Measurements from ENCODE around the gene KIAA0930.

The KIAA0930 gene

DNA sequence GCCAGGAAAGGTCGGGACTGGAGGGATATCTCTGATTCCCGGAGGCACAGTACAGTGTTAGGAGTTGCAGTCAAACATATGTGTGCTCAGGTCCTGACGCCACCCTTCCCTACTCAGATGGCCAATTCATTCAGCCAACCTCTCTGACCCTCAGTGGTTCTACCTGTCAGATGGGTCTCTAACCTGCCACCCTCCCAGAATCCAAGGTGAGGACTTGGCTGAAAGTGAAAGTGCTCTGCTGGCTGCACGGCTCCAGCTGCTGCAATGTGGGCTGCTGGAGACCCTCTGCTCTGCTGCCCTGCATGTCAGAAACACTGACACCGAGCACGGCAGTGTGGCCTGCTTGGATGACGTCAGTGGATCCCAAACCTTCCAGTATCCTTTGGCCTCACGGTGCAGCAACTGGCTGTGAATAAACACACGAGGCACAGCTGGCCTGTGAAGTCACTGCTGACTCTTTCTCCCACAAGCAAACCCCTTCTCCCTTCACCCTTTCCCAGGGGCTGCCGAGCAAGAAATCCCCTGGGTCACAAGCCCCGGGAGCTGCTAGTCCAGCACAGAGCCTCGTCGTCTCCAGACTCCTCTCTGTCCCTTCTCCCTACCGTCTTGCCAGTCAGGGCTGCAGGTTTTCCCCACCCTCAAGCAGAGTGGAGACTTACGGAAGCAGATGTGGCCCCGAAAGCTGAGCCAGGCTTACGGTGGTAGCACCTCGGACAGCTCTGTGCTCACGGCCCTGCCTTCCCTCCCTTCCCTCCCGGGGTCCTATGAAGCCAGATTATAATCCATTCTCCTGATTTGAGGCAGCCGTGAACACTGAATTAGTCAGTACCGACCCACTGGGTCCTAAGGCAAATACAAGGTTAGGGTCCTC lies 24.3 kb downstream of the KIAA0930 start:
- DNase-seq (ENCODE audit: low read depth): no peak

DNA sequence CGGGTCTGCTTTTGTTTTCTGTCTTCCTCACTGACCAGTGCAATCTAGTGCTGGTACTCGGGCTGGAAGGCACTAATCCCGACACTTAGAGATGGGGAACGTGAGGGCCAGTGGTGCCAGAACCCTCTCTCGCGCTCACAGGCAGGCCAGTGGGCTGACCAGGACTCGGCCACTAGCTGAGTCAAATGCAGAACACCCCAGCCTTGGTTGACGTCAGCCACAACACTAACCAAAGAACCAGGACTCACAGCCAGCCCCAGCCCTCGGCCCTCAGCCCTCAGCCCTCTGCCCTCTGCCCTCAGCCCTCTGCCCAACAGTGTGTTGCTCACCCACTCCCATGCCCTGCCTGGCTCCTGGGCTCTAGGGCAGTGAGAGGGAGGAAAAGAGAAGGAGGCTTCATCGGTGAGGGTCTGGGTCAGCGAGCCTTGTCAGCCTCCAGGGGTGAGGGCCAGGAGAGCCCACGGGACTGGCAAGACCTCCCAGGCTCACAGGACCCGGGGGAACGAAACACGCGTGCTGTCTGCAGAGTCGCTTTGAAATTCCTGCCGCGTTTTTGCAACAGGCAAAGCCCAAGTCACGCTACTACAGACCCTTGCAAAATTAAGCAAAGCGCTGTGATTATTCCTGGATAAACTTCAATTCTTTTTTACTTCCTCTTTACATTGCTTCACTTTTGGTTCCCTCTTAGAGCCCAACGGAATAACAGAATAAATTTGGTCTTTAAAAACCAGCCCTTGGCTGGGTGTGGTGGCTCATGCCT lies 27.5 kb downstream of the KIAA0930 start:
- DNase-seq (ENCODE audit: low read depth): no peak

DNA sequence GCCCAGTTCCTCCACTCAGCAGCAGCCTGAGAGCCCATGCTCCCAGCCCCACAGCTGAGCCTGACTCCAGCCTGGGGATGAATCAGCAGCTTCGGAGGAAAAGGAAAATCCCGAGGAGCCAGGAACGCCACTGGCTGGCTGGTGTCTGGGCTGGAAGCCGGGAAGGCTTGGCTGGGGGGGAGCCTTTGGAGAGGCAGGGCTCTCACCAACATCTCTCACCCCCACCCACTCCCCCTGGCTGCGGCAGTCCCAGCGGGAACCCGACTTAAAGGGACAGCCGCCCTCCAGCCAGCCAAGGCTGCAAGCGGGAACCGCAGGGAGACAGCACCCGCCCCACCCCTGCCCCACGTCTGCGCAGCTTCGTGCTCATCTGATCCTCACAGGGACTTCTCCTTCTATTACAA lies 28.4 kb downstream of the KIAA0930 start:
- DNase-seq (ENCODE audit: low read depth): no peak

DNA sequence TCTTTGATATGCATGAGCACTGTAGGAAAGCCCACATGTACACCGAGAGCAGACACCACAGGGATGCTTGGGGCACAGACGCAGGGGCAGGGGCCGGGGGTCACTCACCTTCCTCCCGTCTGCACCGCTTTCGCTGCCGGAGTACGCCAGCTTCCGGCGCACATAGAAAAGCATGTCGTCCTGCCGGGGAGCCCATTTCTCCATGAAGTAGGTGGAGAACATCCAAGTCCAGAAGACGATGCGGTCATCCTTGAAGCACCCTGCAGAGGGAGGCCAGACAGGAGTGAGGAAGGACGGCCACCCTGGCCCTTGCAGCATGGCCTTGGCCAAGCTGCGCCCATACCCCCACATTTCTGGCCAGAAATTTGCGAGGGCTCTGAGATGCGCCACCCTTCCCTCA lies 28.8 kb downstream of the KIAA0930 start:
- DNase-seq (ENCODE audit: low read depth): no peak

DNA sequence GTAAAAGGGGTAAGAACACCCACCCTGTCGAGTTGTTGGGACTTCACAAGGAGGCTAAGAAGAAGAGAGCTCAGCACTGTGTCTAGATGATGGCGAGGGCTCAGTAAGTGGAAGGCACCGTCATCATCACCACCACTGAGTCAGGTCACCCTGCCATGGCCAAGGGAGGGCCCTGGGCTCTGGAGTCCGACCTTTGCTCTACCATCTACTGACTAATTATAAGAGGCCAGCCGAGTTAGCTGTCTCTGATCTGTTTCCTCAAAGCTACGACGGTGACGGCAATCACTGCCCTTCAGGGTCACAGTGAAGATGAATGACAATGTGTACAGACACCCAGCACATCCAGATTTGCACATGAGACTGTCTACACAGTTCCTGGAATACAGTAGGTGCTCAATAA lies 29.3 kb downstream of the KIAA0930 start:
- DNase-seq (ENCODE audit: low read depth): no peak

DNA sequence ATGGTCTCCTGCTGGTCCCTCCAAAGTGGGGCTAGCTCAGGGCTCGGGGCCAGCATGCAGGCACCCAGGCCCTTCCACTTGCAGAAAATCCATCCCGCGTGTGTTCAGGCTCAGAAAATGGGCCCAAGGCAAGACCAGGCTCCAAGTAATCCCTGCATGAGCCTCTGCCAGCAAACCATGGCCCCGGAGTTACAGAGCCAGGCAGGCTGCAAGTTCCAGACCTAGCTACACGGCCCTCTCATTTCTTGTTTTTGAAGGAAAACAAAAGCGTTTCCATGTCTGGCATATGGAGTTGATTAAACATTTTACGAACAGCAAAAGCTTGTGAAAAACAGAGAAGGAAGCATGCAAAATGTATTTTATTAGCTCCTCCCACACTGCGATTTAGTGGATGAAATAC lies 29.7 kb downstream of the KIAA0930 start:
- DNase-seq (ENCODE audit: low read depth): no peak

DNA sequence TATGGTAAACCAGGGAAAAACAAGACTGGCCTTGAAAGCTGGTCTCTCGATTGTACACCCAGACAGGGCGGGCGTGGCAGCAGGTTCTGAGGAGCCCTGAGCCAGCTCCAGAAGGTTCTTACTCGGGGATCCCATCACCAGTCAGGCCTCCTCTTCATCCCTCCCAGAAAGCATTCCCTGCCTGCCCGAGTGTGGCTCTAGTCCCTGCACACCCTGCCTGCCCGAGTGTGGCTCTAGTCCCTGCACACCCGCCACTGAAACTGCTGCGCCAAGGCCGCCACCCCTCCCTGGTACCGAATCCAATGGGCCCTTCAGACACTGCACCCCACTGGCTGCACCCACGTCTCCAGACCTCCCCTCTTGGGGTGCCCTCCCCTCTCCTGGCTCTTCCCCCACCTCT lies 30.1 kb downstream of the KIAA0930 start:
- DNase-seq (ENCODE audit: low read depth): no peak

DNA sequence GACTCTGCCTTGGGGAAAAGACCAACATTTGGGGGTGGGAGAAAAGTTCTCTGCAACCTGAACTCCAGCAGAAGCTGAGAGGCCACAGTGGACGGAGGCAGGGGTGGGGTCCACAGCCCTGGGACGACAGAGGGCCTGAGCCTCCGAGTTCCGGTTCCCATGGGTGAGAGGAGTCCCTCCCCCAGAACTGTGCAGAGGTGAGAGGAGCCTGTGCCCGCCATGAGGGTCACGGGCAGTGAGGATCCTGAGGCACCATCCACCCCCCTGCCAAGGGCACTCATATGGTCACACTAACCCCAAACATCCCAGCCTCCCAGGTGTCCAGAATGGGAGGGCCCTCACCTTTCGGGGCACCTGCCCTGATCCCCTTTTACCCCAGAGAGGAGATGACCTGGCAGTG lies 30.5 kb downstream of the KIAA0930 start:
- no peak for DNase-seq (ENCODE audit: low read depth)

DNA sequence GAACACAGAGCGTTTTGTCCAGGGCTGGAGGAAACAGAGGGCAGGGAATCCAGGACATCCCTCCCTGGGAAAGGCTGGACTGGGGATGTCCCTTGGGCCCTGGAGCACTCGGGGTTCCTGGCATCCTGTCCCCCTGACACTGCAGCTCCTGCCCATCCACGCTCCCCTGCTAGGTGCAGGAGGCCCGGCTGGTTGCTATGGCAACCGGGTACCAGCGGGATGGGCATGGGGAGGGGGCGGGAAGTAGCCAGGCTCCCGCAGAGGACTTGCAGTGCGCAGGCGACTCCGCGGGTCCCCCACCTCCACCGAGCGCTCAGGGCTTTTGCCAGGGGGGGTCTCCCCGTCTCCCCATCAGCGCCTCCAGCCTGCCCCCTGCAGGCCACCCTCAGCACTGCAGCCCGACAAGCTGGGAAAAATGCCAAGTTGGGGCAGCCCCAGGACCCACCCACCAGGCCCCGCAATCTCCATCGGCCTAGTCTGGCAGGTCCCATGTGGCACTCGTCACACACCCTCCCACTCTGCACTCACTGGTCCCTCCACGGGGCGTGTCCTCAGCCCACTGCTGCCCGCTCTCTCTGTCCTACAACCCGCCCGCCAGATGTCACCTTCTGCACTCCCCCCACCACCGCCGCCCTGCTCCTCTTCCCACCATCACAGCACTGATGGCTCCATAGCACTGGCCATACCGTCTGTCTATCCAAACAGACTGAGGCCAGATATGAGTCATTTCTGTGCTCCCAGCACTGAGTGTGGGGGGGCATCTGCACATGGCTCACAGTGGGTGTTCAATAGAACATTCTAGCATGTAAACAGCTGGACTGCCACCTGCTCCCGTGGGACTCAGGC lies 31.5 kb downstream of the KIAA0930 start:
- no peak for DNase-seq (ENCODE audit: low read depth)

DNA sequence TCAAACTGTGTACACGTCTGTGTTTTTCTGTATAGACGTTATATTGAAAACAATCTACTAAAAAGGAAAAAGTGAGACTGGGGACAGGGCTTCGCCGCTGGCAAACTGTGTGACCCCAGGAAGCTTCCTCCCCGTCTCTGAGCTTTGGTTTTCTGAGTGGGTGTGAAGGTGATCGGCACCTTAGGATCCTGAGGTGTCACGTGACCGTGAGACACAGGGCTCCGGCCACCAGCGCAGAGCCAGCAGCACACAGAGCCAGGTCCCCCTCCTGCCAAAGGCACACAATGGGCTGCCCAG lies 32.0 kb downstream of the KIAA0930 start:
- DNase-seq (ENCODE audit: low read depth): no peak

DNA sequence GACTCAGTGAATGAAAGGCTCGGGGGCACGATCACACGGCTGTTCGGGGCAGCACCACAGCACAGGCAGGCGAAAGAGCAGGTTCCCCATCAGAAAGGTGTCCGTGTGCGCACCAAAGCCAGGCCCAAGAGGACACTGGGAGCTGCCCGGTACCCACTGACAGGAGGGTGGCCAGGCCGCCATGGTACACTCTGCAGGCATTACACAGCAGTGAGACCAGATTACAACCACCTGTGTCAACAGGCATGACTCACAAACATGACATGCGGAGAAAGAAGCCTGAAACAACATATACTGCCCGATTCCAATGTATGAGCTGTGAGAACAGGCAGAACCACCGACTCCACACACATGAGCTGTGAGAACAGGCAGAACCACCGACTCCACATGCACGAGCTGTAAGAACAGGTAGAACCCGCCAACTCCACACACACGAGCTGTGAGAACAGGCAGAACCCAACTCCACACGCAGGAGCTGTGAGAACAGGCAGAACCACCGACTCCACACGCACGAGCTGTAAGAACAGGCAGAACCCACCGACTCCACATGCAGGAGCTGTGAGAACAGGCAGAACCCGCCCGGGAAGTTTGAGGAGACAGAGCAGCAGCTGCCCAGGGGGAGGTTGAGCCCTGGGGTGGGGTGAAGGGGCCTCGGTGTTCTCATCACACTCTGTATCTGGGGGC lies 32.6 kb downstream of the KIAA0930 start:
- no peak for DNase-seq (ENCODE audit: low read depth)

DNA sequence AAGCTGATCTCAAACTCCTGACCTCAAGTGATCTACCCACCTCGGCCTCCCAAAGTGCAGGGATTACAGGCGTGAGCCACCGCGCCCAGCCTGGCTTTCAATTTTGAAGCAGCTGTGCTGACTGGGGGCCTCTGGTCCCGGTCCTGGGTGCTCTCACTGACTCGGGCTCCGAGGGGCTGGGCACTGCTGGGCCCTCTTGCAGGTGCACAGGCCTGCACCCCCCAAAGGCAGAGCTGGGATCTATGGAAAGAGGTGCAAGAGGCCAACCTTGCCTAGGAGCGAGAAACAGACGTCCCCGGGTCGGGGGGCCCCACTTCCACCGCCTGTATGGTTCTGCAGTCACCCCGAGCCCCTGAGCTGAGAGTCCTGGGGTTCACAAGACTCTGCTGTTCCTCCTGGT lies 33.2 kb downstream of the KIAA0930 start:
- no peak for DNase-seq (ENCODE audit: low read depth)

DNA sequence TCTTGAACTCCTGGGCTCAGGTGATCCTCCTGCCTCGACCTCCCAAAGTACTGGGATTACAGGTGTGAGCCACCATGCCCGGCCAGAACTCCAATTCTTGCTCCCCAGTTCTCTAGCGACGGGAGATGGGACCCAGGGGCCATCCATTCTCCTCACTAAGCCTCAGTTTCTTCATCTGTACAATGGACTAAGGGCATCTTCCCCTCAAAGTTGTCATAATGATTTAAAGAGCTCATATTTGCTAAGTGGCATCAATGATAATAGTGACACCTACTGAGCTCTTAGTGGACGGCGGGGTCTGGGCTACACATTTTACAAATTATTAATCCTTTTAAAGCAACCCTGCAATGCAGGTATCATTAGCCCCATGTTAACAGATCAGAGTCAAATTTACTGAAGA lies 34.5 kb downstream of the KIAA0930 start:
- DNase-seq (ENCODE audit: low read depth): no peak

DNA sequence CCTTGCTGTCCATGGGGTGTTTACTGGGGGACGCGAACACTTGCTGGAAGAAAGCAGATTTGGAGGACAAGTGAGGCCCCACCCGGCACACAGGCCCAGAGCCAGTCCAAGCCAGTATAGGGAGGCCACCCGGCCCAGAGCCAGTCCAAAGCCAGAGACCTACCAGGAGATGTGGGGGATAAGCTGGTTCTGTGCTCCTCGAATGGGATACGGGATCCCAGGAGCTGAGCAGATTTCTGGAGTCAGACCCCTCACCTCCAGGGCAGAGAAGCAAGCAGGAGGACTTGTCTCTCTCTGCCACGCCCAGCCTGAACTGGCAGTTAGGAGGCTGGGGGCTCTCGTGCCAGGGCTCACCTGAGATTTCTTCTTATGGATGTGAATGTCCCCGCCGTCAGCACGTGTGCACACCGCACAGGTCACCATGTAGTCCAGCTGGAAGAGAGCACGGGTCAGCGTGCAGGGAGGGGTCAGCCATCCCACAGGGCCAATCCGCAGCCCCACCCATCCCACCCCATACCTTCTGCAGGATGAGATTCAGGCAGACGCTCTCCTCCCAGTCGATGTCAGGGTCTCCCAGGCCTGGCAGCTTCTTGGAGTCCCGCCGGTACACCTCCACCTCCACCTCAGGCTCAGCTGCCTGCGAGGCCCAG lies 35.3 kb downstream of the KIAA0930 start:
- DNase-seq (ENCODE audit: low read depth): no peak

DNA sequence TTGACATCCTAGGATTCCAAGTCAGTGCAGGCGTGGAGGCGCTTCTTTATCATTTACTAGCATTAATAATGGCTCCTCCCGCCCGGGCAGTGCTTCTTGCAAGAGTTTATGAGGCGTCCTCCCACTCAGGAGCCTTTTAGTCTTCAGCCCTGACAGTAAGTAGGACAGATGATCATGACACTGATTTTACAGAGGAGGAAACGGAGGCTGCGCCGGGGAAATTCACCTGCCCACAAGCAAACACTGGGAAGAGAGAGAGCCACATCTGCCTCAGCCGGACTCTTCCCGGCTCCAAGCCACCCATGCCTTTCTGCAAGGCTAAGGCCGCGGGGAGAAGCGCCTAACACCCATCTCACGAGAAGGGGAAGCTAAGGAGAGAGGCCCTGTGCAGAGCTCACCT lies 35.9 kb downstream of the KIAA0930 start:
- no peak for DNase-seq (ENCODE audit: low read depth)

DNA sequence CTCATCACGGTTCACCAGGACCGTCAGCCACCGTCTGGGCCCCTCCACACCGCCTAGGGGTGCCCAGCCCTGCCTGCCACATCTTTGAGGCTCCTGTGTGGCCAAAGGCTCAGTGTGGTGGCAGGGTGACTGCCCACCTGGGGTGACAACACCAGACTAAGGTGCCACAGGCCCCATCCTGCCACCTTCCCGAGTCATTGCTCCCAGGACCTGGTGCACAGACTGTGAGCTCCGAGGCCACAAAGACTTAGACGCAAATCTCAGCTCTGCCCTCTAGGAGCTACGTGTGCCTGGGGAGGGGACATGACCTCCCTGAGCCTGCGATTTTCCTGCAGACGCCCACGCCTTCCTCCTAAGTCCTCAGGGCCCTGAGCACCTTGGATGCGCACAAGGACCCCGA lies 36.5 kb downstream of the KIAA0930 start:
- no peak for DNase-seq (ENCODE audit: low read depth)

DNA sequence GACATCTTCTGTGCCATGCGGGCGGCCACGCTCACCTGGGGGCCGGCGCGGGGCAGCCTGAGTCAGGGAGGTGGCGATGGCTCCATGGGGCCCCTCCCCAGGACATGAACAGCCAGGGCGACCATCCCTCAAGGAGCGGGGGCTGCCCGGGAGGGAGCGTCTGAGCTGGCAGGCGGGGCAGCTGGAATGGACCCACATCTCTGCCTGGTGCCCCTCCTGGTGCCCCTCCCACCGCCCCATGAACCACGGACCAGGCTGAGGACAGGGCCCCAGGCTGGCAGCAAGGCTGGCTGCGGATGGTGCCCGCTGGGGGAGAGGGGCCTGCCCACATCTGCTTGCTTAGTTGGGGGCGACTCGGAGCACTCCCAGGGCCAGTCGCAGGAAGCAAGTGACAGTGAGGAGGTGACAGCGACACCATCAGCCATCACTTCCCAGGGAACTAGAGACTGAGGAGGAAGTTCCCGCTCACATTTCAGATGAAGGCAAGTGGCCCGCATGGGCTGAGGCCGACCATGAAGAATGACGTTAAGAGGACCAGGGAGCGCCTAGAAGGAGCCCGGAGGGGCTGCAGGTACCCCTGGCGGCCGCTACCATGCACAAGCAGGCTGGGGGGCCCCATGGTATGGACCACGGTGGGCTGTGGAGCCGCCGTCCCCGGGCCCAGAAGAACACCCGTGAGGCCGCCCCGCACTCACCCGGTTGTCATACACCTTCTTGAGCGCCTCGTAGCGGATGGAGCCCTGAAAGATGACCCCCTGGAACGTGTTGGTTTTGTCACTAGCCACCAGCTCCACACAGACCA lies 37.3 kb downstream of the KIAA0930 start:
- no peak for DNase-seq (ENCODE audit: low read depth)

DNA sequence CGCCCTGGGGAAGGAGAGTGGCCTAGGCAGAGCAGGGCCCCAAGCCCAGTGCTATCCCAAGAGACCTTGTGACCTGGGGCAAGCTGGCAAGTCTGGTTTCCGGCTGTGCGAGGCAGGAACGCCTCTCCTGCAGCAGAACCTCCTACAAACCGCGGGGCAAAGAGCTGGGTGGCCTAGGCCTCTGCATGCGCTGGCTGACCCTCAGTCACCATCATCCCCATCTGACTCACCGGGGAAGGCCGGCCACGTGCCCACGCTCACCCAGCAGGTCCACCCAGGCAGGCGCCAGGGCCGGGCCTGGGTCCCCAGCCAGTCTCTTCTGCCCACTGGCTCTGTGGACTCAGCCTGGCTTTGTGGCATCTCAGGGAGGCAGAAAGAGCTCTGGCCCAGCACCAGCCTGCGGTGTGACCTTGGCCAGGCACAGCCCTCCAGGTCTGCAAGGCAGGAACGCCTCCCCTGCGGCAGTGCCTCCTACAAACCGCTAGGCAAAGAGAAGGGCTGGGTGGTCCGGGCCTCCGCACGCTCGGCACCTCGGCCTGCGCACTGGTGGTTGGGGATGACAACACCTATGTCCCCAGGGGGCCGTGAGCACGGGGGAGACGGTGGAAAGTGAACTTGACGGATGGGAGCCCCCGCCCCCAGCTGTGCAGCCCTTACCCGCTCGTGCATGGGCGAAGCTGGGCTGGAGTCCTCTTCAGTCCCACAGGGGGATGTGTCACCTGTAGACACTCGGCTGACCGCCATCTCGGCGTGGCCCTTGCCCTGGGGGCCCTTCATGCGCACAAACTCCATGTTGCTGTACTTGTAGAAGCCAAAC lies 38.2 kb downstream of the KIAA0930 start:
- DNase-seq (ENCODE audit: low read depth): no peak

DNA sequence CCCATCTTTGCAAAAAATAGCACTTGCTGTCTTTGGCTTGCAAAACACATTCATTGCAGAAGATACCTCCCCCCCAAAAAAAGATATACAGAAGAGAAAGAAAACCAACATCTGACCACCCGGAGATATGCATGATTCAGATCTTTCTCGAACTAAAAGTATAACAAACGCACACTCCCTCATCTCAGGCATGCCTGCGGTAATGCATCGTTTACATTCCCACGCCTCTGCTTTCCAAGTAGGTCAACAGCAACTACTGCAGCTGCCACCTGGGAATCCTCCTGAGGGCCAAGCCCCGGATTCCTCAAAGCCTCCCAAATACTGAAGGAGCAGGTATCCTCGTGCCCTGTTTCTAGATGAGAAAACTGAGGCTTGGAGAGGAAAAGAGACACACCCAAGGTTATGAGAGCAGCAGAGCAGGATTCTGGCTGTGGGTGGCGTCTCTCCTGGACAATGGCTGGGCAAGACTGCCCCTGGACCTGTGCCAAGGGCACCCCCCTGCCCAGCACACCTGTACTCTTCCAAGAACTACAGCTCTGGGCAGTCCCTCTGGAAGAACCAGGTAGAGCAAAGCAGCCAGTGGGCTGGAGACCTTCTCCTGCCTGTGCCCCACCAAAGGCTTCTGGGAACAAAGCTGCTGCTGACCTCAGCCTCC lies 38.9 kb downstream of the KIAA0930 start:
- no peak for DNase-seq (ENCODE audit: low read depth)
